Loucy (cell line): Measurements from ENCODE around the gene CBX8.

Experiments used
- H2AFZ ChIP-seq: fragments of 200-600 bp; sonication (generic); 2 replicates; pipeline ENCODE4 v1.6.0; 2016; ENCODE audit warnings: antibody characterized with exemption, mild to moderate bottlenecking, low read length, moderate library complexity
- H3F3A ChIP-seq: fragments of 200-600 bp; 2 replicates; pipeline ENCODE4 v1.6.0; 2016; ENCODE audit warnings: antibody characterized with exemption, low read depth, mild to moderate bottlenecking
- H3K27me3 ChIP-seq: fragments of 200-600 bp; sonication (generic); 2 replicates; pipeline ENCODE4 v1.6.1; 2014; ENCODE audit warnings: low read length, mild to moderate bottlenecking; ENCODE audit not compliant: insufficient read depth, poor library complexity, severe bottlenecking
- H3K36me3 ChIP-seq: fragments of 200-600 bp; sonication (generic); 2 replicates; pipeline ENCODE4 v1.6.1; 2016; ENCODE audit warnings: low read length; ENCODE audit not compliant: insufficient read depth
- H3K4me1 ChIP-seq: fragments of 200-600 bp; sonication (generic); 2 replicates; pipeline ENCODE4 v1.5.1; 2014; ENCODE audit warnings: low read length, mild to moderate bottlenecking; ENCODE audit not compliant: insufficient read depth, poor library complexity, severe bottlenecking
- H3K4me2 ChIP-seq: fragments of 200-600 bp; sonication (generic); 2 replicates; pipeline ENCODE4 v1.6.0; 2014; ENCODE audit warnings: antibody characterized with exemption, low read length, low read depth, mild to moderate bottlenecking; ENCODE audit not compliant: poor library complexity, severe bottlenecking
- H3K4me3 ChIP-seq: fragments of 200-600 bp; sonication (generic); 2 replicates; pipeline ENCODE4 v1.5.1; 2014; ENCODE audit warnings: low read length, mild to moderate bottlenecking, mixed read lengths; ENCODE audit not compliant: poor library complexity, severe bottlenecking
- H3K79me2 ChIP-seq: fragments of 200-600 bp; sonication (generic); 2 replicates; pipeline ENCODE4 v1.6.1; 2014; ENCODE audit warnings: low read length; ENCODE audit not compliant: insufficient read depth
- H3K9ac ChIP-seq: fragments of 200-600 bp; sonication (generic); 2 replicates; pipeline ENCODE4 v1.6.0; 2014; ENCODE audit warnings: mild to moderate bottlenecking, low read depth, low read length, moderate library complexity; ENCODE audit not compliant: poor library complexity, severe bottlenecking
- H3K9me2 ChIP-seq: fragments of 200-600 bp; sonication (generic); replicated peaks from 2 replicates; pipeline ENCODE4 v1.6.1; 2016; ENCODE audit warnings: low read depth, low read length, mixed read lengths
- H3K9me3 ChIP-seq: fragments of 200-600 bp; sonication (generic); 2 replicates; pipeline ENCODE4 v1.6.1; 2014; ENCODE audit warnings: mild to moderate bottlenecking, antibody characterized with exemption, low read length, low read depth; ENCODE audit not compliant: insufficient read depth
- H4K20me1 ChIP-seq: fragments of 200-600 bp; sonication (generic); 2 replicates; pipeline ENCODE4 v1.6.0; 2014; ENCODE audit warnings: antibody characterized with exemption, low read length, mild to moderate bottlenecking; ENCODE audit not compliant: insufficient read depth, poor library complexity, severe bottlenecking
- EZH2phosphoT487 ChIP-seq: fragments of 200-600 bp; IDR thresholded peaks from 2 replicates; pipeline ENCODE4 v1.6.1; 2018; ENCODE audit warnings: antibody characterized with exemption, mild to moderate bottlenecking, moderate library complexity, borderline replicate concordance
- TF ChIP-seq, protein P1 (sequence below): fragments of 200-600 bp; sonication (generic); conservative IDR thresholded peaks from 2 replicates; pipeline ENCODE4 v1.5.1; 2014; ENCODE audit warnings: mild to moderate bottlenecking, antibody characterized with exemption, low read length

The CBX8 gene

DNA sequence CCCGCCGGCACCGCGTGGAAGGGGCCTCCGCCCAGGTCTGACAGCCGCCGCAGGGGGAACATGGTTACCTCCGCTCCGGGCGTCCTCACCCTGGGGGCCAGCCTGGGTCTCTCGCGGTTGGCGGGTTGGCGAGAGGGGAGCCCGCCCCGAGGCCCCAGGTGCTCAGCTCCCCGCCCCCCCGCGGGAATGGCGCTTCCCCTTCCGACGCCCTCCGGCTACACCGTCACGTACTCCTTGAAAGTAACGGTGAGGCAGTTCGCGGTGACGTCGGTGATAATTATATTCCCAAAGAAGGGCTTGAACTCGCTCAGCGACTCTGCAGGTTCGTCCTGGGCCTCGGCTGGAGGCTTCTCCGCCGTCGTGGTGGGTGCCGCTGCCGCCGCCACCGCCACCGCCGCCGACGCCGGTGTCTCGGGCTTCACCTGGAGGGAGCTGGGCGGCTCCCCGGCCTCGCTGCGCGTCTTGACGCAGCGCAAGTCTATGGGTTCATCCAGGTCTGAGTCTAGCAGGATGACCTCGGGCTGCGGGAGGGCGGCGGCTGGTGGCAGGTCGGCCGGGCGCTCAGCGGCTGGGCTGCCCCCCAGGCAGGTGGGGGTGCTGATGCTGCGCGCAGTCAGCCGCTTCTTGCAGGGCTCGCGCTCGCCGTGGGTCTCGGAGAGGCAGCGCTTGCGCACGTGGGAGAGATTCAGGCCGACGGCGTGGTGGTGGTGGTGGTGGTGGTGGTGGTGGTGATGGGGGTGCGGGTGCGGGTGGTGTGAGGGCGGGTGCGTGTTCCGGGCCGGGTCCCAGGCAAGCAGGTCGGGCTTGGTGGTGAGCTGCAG is 37.1 kb upstream of the CBX8 start:
- Histone ChIP-seq H3K4me3 (no peak overlapping the region), H3K4me1 (peaks cover 25% of the 10 kb centered on the region), H3K4me2 (peak overlapping the region; percentile 18), H3K9me3 (no peaks in the 10 kb centered on the region), H3K79me2 (peaks cover 79% of the 10 kb centered on the region), H3K36me3 (peaks cover 15% of the 10 kb centered on the region; the same call in 1 of the 2 replicates), H3F3A (peaks cover 7% of the 10 kb centered on the region; the same call in 1 of the 2 replicates), H3K9ac (no peak overlapping the region), H3K27me3 (no peaks in the 10 kb centered on the region), H3K9me2 (no peaks in the 10 kb centered on the region), H4K20me1 (peaks cover 74% of the 10 kb centered on the region), H2AFZ (no peak overlapping the region)
- TF ChIP-seq EZH2phosphoT487: no peak
- TF ChIP-seq, protein P1, sequence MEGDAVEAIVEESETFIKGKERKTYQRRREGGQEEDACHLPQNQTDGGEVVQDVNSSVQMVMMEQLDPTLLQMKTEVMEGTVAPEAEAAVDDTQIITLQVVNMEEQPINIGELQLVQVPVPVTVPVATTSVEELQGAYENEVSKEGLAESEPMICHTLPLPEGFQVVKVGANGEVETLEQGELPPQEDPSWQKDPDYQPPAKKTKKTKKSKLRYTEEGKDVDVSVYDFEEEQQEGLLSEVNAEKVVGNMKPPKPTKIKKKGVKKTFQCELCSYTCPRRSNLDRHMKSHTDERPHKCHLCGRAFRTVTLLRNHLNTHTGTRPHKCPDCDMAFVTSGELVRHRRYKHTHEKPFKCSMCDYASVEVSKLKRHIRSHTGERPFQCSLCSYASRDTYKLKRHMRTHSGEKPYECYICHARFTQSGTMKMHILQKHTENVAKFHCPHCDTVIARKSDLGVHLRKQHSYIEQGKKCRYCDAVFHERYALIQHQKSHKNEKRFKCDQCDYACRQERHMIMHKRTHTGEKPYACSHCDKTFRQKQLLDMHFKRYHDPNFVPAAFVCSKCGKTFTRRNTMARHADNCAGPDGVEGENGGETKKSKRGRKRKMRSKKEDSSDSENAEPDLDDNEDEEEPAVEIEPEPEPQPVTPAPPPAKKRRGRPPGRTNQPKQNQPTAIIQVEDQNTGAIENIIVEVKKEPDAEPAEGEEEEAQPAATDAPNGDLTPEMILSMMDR: no peak

DNA sequence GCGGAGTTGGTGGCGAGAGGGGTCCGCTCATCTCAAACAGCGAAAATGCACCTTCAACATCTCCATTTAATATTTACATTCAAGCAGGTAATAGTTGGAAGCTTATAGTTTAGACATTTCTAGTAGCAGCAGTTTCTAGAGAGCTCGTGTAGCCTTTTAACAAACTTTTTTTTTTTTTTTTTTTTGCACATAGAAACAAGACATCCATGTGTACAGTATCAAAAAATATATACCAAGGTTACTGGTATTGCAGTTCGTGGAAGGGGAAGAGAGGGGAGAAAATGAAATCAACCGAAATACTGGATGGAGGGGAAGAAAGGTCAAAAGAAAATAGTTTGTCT is 36.2 kb upstream of the CBX8 start:
- H3K4me3 ChIP-seq: peak overlapping the region; percentile 27
- H3K9me2 ChIP-seq: no peaks in the 10 kb centered on the region
- peaks cover 68% of the 10 kb centered on the region for H4K20me1 ChIP-seq
- peaks cover 15% of the 10 kb centered on the region; the same call in 1 of the 2 replicates for H3K36me3 ChIP-seq
- H3K9me3 ChIP-seq: no peaks in the 10 kb centered on the region
- peaks cover 7% of the 10 kb centered on the region; the same call in 1 of the 2 replicates for H3F3A ChIP-seq
- H3K27me3 ChIP-seq: no peaks in the 10 kb centered on the region
- H3K79me2 ChIP-seq: peaks cover 70% of the 10 kb centered on the region
- peaks cover 34% of the 10 kb centered on the region for H3K4me1 ChIP-seq
- H2AFZ ChIP-seq: no peak overlapping the region
- peak overlapping the region; percentile 34 for H3K4me2 ChIP-seq
- no peak overlapping the region for H3K9ac ChIP-seq
- TF ChIP-seq, protein P1: no peak
- TF ChIP-seq EZH2phosphoT487: no peak

- Histone ChIP-seq H3K9ac (no peak overlapping the region), H3K4me1 (peaks cover 34% of the 10 kb centered on the region), H2AFZ (no peak overlapping the region), H3K9me2 (no peaks in the 10 kb centered on the region), H3K4me3 (peak overlapping the region; percentile 27), H3K27me3 (no peaks in the 10 kb centered on the region), H4K20me1 (peaks cover 62% of the 10 kb centered on the region), H3F3A (peaks cover 7% of the 10 kb centered on the region; the same call in 1 of the 2 replicates), H3K36me3 (peaks cover 15% of the 10 kb centered on the region; the same call in 1 of the 2 replicates), H3K9me3 (no peaks in the 10 kb centered on the region), H3K79me2 (peaks cover 64% of the 10 kb centered on the region), H3K4me2 (peak overlapping the region; percentile 34)
- TF ChIP-seq, protein P1: no peak
- TF ChIP-seq EZH2phosphoT487: no peak
Measured at GRCh38 chr17:79832218-79833109, 35.6 kb upstream of the CBX8 start.
